K562 (cell line): ENCODE results near the gene MRPL4. TPM values are rescaled to one million over a fixed set of nuclear protein-coding genes. Genes with fewer than 3 reads are reported as not detected.
A peak's percentile ranks its signal among the peaks of the same experiment; 100 is the strongest.

Source experiments
- ATAC-seq: fragments of 200-7000 bp; cut with Tn5 transposase; 3 replicates; pipeline ENCODE4 v1.9.1; 2020; ENCODE audit warnings: moderate library complexity
- BruUV-seq: library from RNA; stranded (reverse); fragments of 400-500 nt; replicated peaks from 2 replicates; lab custom pipeline; 2021; lab: Mats Ljungman, UMichigan
- CTCF ChIA-PET: fragments of 300-600 bp; formaldehyde crosslinking; extraction: SDS; loops from one replicate; lab custom pipeline; 2021; ENCODE audit warnings: low intra/inter-chr PET ratio; lab: Yijun Ruan, JAX
- POLR2A ChIA-PET: fragments of 300-600, 350-650 bp; sonication (Branson Sonifier 250); formaldehyde crosslinking; extraction: SDS; loops from one replicate; lab custom pipeline; 2021; ENCODE audit warnings: antibody characterized with exemption, inconsistent platforms; lab: Yijun Ruan, JAX
- DNase-seq, 4 experiments: peaks; one replicate each; pipeline versions ENCODE4 v3.0.0 to v3.0.0-alpha.2; 2011 to 2018; ENCODE audit warnings: low spot score in 3 of 4, mixed read lengths in 3 of 4; ENCODE audit errors: extremely low read depth in 1 of 4
- FAIRE-seq: peaks from 2 replicates; lab custom pipeline; 2011; peaks lifted over from hg19 to GRCh38; lab: Jason Lieb, UNC
- H2AFZ ChIP-seq: 2 replicates; pipeline ENCODE4 v1.6.0; 2011; ENCODE audit warnings: low read depth, low read length, control low read depth, inconsistent platforms
- H3K27ac ChIP-seq: fragments of 200-600 bp; 3 replicates; pipeline ENCODE4 v1.8.0; 2011; ENCODE audit warnings: low read depth, mild to moderate bottlenecking, control low read depth, inconsistent platforms, low read length, moderate library complexity, mixed read lengths; ENCODE audit errors: extremely low read depth
- H3K27me3 ChIP-seq, 2 experiments: fragments of 300-600 bp in 1 of 2; 2 replicates in 1 of 2; 3 replicates in 1 of 2; pipeline versions ENCODE4 v1.6.0 to v1.8.0; 2011; ENCODE audit warnings: inconsistent platforms in 2 of 2, low read length in 2 of 2, mild to moderate bottlenecking in 1 of 2, mixed read lengths in 1 of 2, moderate library complexity in 1 of 2; ENCODE audit not compliant: control insufficient read depth in 2 of 2, insufficient read depth in 2 of 2
- H3K36me3 ChIP-seq: fragments of 300-600 bp; 3 replicates; pipeline ENCODE4 v1.8.0; 2011; ENCODE audit warnings: mild to moderate bottlenecking, low read length, inconsistent platforms; ENCODE audit not compliant: control insufficient read depth, insufficient read depth
- H3K4me1 ChIP-seq, 2 experiments: fragments of 200-600 bp in 1 of 2; replicated peaks in 1 of 2; 2 replicates in 1 of 2; 3 replicates in 1 of 2; pipeline versions ENCODE4 v1.5.1 to v1.8.0; 2011; ENCODE audit warnings: inconsistent platforms in 2 of 2, low read length in 2 of 2, mild to moderate bottlenecking in 1 of 2, mixed read lengths in 1 of 2, moderate library complexity in 1 of 2; ENCODE audit not compliant: control insufficient read depth in 2 of 2, insufficient read depth in 2 of 2
- H3K4me2 ChIP-seq: 2 replicates; pipeline ENCODE4 v1.6.1; 2011; ENCODE audit warnings: low read length, control low read depth, inconsistent platforms, mixed read lengths; ENCODE audit not compliant: insufficient read depth
- H3K4me3 ChIP-seq: fragments of 200-600 bp; sonication (generic), shearing (Covaris generic); 2 replicates; pipeline ENCODE4 v1.5.1; 2016; ENCODE audit warnings: control low read depth, inconsistent platforms
- H3K79me2 ChIP-seq: fragments of 200-600 bp; 3 replicates; pipeline ENCODE4 v1.8.0; 2011; ENCODE audit warnings: low read length, inconsistent platforms; ENCODE audit not compliant: control insufficient read depth, insufficient read depth
- H3K9ac ChIP-seq, 2 experiments: 2 replicates each; pipeline versions ENCODE4 v1.6.0 to v1.6.1; 2011; ENCODE audit warnings: low read depth in 2 of 2, low read length in 2 of 2, control low read depth in 1 of 2, inconsistent platforms in 1 of 2, mild to moderate bottlenecking in 1 of 2, mixed read lengths in 1 of 2; ENCODE audit not compliant: insufficient read depth in 1 of 2
- H3K9me1 ChIP-seq: one replicate; pipeline ENCODE4 v1.6.0; 2011; ENCODE audit warnings: inconsistent platforms, mild to moderate bottlenecking, low read length, moderate library complexity; ENCODE audit not compliant: control insufficient read depth, insufficient read depth
- H3K9me3 ChIP-seq: replicated peaks from 2 replicates; pipeline ENCODE4 v1.5.1; 2011; ENCODE audit warnings: low read depth, low read length, inconsistent platforms; ENCODE audit not compliant: control insufficient read depth, insufficient read depth
- H4K20me1 ChIP-seq: replicated peaks from 2 replicates; pipeline ENCODE4 v1.6.1; 2011; ENCODE audit warnings: low read length, inconsistent platforms, mixed read lengths; ENCODE audit not compliant: control insufficient read depth, insufficient read depth
- CHCHD3 ChIP-seq: fragments of 250-450 bp; sonication (Bioruptor Pico); IDR thresholded peaks from 2 replicates; pipeline ENCODE4 v2.1.2; 2022; ENCODE audit warnings: mild to moderate bottlenecking
- EGR1 ChIP-seq: fragments of 450-650 bp; conservative IDR thresholded peaks from 2 replicates; pipeline ENCODE4 v1.6.1; 2017; ENCODE audit warnings: mild to moderate bottlenecking
- FOS ChIP-seq: IDR thresholded peaks from 3 replicates; pipeline ENCODE4 v1.6.1; 2011; ENCODE audit not compliant: insufficient read length; ENCODE audit errors: extremely low read depth
- MAFK ChIP-seq: IDR thresholded peaks from 2 replicates; pipeline ENCODE4 v1.6.1; 2011; ENCODE audit warnings: low read length, improper control_type of control experiment
- MBD2 ChIP-seq: sonication (generic); IDR thresholded peaks from 2 replicates; pipeline ENCODE4 v1.6.1; 2016; ENCODE audit warnings: low read depth, borderline replicate concordance
- NELFE ChIP-seq: IDR thresholded peaks from 2 replicates; pipeline ENCODE4 v1.6.1; 2011; ENCODE audit warnings: mild to moderate bottlenecking; ENCODE audit not compliant: insufficient read depth, insufficient read length
- SIN3B ChIP-seq: fragments of 450-650 bp; IDR thresholded peaks from 2 replicates; pipeline ENCODE4 v1.6.1; 2017; ENCODE audit warnings: low read depth, mild to moderate bottlenecking, moderate library complexity
- SIRT6 ChIP-seq: IDR thresholded peaks from one replicate; pipeline ENCODE4 v1.6.1; 2012; ENCODE audit warnings: low read depth, mild to moderate bottlenecking, control low read depth, inconsistent platforms, low read length, moderate library complexity
- STAT5B ChIP-seq: fragments of 250-450 bp; sonication (Bioruptor Pico); IDR thresholded peaks from 2 replicates; pipeline ENCODE4 v1.8.0; 2021; ENCODE audit warnings: mild to moderate bottlenecking, inconsistent platforms
- ZBTB7A ChIP-seq: IDR thresholded peaks from 2 replicates; pipeline ENCODE4 v1.6.1; 2011; ENCODE audit warnings: low read depth, mild to moderate bottlenecking, low read length, moderate library complexity, borderline replicate concordance; ENCODE audit not compliant: control insufficient read depth
- ZFP30 ChIP-seq: fragments of 250-450 bp; sonication (Bioruptor Pico); IDR thresholded peaks from 2 replicates; pipeline ENCODE4 v1.8.0; 2022; ENCODE audit warnings: moderate library complexity, mild to moderate bottlenecking, inconsistent platforms, borderline replicate concordance
- ZNF175 ChIP-seq: fragments of 200-800 bp; sonication (Bioruptor generic); IDR thresholded peaks from 2 replicates; pipeline ENCODE4 v1.6.1; 2016; ENCODE audit warnings: low read depth, mild to moderate bottlenecking, missing genetic modification characterization, missing compliant biosample characterization
- ZNF239 ChIP-seq: fragments of 250-450 bp; sonication (Bioruptor Pico); IDR thresholded peaks from 2 replicates; pipeline ENCODE4 v1.4.0; 2020; ENCODE audit warnings: mild to moderate bottlenecking
- ZNF431 ChIP-seq: sonication (generic); formaldehyde crosslinking; IDR thresholded peaks from 2 replicates; pipeline ENCODE4 v1.8.0; 2022; ENCODE audit warnings: mild to moderate bottlenecking, missing genetic modification reagents
- ZNF586 ChIP-seq: fragments of 450-650 bp; formaldehyde crosslinking; conservative IDR thresholded peaks from 2 replicates; pipeline ENCODE4 v1.4.0; 2020; ENCODE audit warnings: mild to moderate bottlenecking, moderate library complexity
- ZNF766 ChIP-seq: fragments of 200-800 bp; sonication (Bioruptor generic); conservative IDR thresholded peaks from 2 replicates; pipeline ENCODE4 v1.6.1; 2016; ENCODE audit warnings: missing genetic modification characterization, missing compliant biosample characterization
- ZNF830 ChIP-seq: fragments of 250-450 bp; sonication (Bioruptor Pico); IDR thresholded peaks from 2 replicates; pipeline ENCODE4 v1.5.0; 2021; ENCODE audit warnings: mild to moderate bottlenecking
- WGBS: fragments of 100-300 bp; shearing (Covaris generic); methylation state at CpG from one replicate; pipeline ENCODE4 v1.1.6; 2016; ENCODE audit warnings: low coverage, mixed read lengths; ENCODE audit not compliant: insufficient coverage; ENCODE audit errors: missing lambda C conversion rate; 5-methylcytosine and 5-hydroxymethylcytosine counted together
- in situ Hi-C: fragments of 300-500 bp; cut with MboI; formaldehyde crosslinking; loops from 4 replicates; pipeline ENCODE4 v1.15.0; 2018; ENCODE audit warnings: inconsistent platforms, mixed read lengths
- intact Hi-C: fragments of 100-400 bp; cut with micrococcal nuclease; formaldehyde crosslinking; loops from 2 replicates; pipeline ENCODE4 v1.14.2; 2022
- polyA plus RNA-seq, 8 experiments: library from polyadenylated mRNA; depleted of rRNA in 4 of 8; stranded (reverse) in 5 of 8; unstranded in 3 of 8; fragments of >200 nt; fragmentation: Nextera tagmentation in 2 of 8; fragmentation: Illumina TruSeq in 1 of 8; extraction: Ambion mirVana in 2 of 8; extraction: Trizol in 1 of 8; gene quantifications; 2 replicates each; pipeline versions ENCODE4 v1.2.1 to v1.2.3, GENCODE V29; 2011 to 2014; ENCODE audit warnings: inconsistent platforms in 1 of 8, missing spikeins in 1 of 8
- total RNA-seq, 7 experiments: library from RNA; depleted of rRNA in 6 of 7; stranded (reverse); fragments of >200 nt in 6 of 7; fragmentation: Illumina TruSeq in 2 of 7; extraction: Trizol in 2 of 7; gene quantifications; 2 replicates each; pipeline versions ENCODE4 v1.2.1 to v1.2.3, GENCODE V29; 2011 to 2021; ENCODE audit warnings: low replicate concordance in 1 of 7
- TF ChIP-seq, protein P1 (sequence below): sonication (generic); formaldehyde crosslinking; IDR thresholded peaks from 2 replicates; pipeline ENCODE4 v1.8.0; 2022; ENCODE audit warnings: missing genetic modification reagents, mild to moderate bottlenecking, borderline replicate concordance
- TF ChIP-seq, protein P2 (sequence below): sonication (generic); formaldehyde crosslinking; IDR thresholded peaks from 2 replicates; pipeline ENCODE4 v1.8.1; 2023; ENCODE audit warnings: mild to moderate bottlenecking, missing genetic modification reagents

Gene MRPL4
- total and polyA plus RNA-seq, 9 of the 15 experiments (the other 6 are each of a cell fraction or from before 2014, with no cell fraction given), result 1.4 to 239 (median 64.9) TPM

DNA sequence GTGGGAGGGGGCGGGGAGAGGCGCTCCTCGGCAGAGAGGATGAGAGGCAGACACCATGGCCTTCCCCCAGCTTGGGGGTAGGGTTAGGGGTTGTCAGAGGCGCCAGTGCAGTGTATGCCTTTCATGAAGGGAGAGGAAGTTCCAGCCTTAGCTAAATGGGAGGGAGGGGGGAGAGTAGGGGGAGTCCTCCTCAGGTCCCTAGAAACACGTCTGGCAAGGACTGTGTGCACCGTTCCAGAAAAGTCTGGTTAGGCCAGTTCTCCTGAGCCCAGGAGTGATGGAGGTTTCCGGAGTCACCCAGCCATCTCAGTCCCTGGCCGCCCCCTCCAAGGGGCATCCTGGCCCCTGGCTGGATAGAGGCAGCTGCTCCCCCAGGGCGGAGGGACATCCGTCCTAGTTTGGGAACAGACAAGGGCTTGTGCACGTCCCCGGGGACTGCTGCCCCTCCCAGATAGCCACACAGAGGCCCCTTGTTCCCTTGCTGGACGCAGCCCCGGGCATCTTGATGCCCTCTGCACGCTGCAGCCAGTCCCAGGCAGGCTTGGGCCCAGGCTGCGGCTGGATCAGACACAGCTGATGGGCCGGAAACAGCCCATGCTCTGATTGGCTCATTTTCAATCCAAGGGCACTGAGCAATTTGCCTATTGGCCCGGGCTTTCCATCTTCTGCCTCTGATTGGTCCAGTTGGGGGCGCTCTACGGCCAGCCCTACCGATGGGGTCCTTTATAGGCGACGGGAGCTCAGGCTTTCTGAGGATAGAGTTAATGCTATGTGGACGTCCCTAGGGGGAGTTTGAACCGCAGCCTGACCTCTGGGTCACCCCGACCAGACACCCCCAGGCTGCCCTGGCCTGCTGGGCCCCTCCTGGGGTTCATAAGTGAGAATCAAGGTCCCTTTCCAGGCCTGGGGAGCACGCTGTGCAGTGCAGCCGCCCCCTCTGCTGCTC is 24.7 kb upstream of the MRPL4 start:
- intact Hi-C loops (no loop called here), in situ Hi-C loops (no loop called here)
- peak overlapping the region in 1 of 2 experiments; percentile 70; a peak in 2 of 4 replicates for H3K9ac ChIP-seq
- peaks cover 11% of the 10 kb centered on the region; the same call in 1 of the 3 replicates for H3K36me3 ChIP-seq
- DNase-seq, result peak in 3 of 4 experiments; percentile 34 to 67 (median 50)
- H3K9me3 ChIP-seq, result no peaks in the 10 kb centered on the region
- H3K9me1 ChIP-seq, result no peaks in the 10 kb centered on the region
- POLR2A ChIA-PET, result no interaction called here
- peaks cover 17% of the 10 kb centered on the region for H3K79me2 ChIP-seq
- H3K4me2 ChIP-seq, result no peak overlapping the region
- 83% methylated on average over 25 of the region's 28 CpGs for WGBS
- H3K4me1 ChIP-seq, result peaks cover 22 to 43% of the 10 kb centered on the region in 2 experiments; a peak in 4 of 5 replicates
- no TSS peak for BruUV-seq
- no peak overlapping the region for H2AFZ ChIP-seq
- no peak for FAIRE-seq
- H3K27me3 ChIP-seq, result no peaks in the 10 kb centered on the region
- no peak for ATAC-seq
- CTCF ChIA-PET, result interaction anchor here (2.0 kb wide), 1 partner anchor 23 kb away, joined by 8 read pairs; no protein-coding TSS in a partner anchor
- no peak overlapping the region for H3K27ac ChIP-seq
- H4K20me1 ChIP-seq, result 0 out of 2 replicates have a peak, but pooled peaks cover 4% of the 10 kb centered on the region
- no peak overlapping the region for H3K4me3 ChIP-seq
- TF ChIP-seq, protein P1, sequence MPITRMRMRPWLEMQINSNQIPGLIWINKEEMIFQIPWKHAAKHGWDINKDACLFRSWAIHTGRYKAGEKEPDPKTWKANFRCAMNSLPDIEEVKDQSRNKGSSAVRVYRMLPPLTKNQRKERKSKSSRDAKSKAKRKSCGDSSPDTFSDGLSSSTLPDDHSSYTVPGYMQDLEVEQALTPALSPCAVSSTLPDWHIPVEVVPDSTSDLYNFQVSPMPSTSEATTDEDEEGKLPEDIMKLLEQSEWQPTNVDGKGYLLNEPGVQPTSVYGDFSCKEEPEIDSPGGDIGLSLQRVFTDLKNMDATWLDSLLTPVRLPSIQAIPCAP (CRISPR knock-in tag), result no peak
- no peak for TF ChIP-seq ZNF175 (CRISPR knock-in tag)
- no peak for TF ChIP-seq NELFE
- no peak for TF ChIP-seq SIN3B
- TF ChIP-seq ZFP30 (CRISPR knock-in tag), result no peak
- TF ChIP-seq FOS, result peak; percentile 30
- TF ChIP-seq, protein P2, sequence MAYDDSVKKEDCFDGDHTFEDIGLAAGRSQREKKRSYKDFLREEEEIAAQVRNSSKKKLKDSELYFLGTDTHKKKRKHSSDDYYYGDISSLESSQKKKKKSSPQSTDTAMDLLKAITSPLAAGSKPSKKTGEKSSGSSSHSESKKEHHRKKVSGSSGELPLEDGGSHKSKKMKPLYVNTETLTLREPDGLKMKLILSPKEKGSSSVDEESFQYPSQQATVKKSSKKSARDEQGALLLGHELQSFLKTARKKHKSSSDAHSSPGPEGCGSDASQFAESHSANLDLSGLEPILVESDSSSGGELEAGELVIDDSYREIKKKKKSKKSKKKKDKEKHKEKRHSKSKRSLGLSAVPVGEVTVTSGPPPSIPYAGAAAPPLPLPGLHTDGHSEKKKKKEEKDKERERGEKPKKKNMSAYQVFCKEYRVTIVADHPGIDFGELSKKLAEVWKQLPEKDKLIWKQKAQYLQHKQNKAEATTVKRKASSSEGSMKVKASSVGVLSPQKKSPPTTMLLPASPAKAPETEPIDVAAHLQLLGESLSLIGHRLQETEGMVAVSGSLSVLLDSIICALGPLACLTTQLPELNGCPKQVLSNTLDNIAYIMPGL (CRISPR knock-in tag), result no peak
- no peak for TF ChIP-seq SIRT6
- no peak for TF ChIP-seq ZNF766 (CRISPR knock-in tag)
- no peak for TF ChIP-seq ZBTB7A
- TF ChIP-seq MAFK, result no peak
- no peak for TF ChIP-seq ZNF830
- TF ChIP-seq EGR1, result no peak
- no peak for TF ChIP-seq STAT5B
- no peak for TF ChIP-seq ZNF239 (CRISPR knock-in tag)
- no peak for TF ChIP-seq ZNF586 (CRISPR knock-in tag)
- no peak for TF ChIP-seq ZNF431 (CRISPR knock-in tag)
- no peak for TF ChIP-seq CHCHD3 (CRISPR knock-in tag)
- 0 out of 2 replicates have a peak, but pooled peaks have one; percentile 40 for TF ChIP-seq MBD2
